KOPT-K1 (cell line): ENCODE data around the gene SLC22A15.

Source experiments
- H3K27ac ChIP-seq: fragments of 200-600 bp; sonication (generic); 2 replicates; pipeline ENCODE4 v1.5.1; 2016; ENCODE audit warnings: antibody characterized with exemption, mild to moderate bottlenecking, low read depth, low read length; ENCODE audit not compliant: poor library complexity, severe bottlenecking
- H3K36me3 ChIP-seq: fragments of 200-600 bp; sonication (generic); 2 replicates; pipeline ENCODE4 v1.5.1; 2017; ENCODE audit warnings: antibody characterized with exemption, mild to moderate bottlenecking, low read length, moderate library complexity; ENCODE audit not compliant: insufficient read depth
- H3K9me3 ChIP-seq: fragments of 200-600 bp; sonication (generic); 2 replicates; pipeline ENCODE4 v1.5.1; 2017; ENCODE audit warnings: antibody characterized with exemption, low read length, mild to moderate bottlenecking; ENCODE audit not compliant: insufficient read depth, poor library complexity, severe bottlenecking

SLC22A15 gene

GRCh38 chr1:116096013-116096618, 119.8 kb downstream of the SLC22A15 start:
- peaks cover 5% of the 10 kb centered on the region for H3K9me3 ChIP-seq
- no peak overlapping the region for H3K27ac ChIP-seq
- H3K36me3 ChIP-seq: no peaks in the 10 kb centered on the region

DNA sequence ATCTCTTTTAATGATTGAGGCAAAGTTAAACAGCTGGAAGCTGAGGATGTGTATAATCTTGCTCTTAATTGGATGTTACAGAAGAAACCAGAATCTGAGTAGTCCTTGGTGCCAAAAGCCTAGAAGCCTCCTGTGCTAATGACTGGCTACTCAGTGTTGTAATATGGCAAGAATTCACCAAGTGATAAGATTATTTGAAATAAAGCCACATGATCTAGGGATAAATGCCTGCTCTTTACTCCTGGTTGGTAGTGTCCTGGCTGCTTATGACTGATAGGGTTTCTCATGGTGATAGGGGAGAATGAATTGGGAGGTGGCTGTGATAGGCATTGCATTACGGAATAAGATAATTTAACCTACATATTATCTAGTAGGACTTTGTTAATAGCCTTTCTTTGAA, 121.3 kb downstream of the SLC22A15 start:
- Histone ChIP-seq H3K27ac (no peak overlapping the region), H3K36me3 (no peaks in the 10 kb centered on the region), H3K9me3 (peaks cover 5% of the 10 kb centered on the region)

- Histone ChIP-seq H3K36me3 (no peaks in the 10 kb centered on the region), H3K27ac (no peak overlapping the region), H3K9me3 (peaks cover 5% of the 10 kb centered on the region)
Measured at GRCh38 chr1:116099379-116099778, 123.1 kb downstream of the SLC22A15 start.

- Histone ChIP-seq H3K9me3 (peaks cover 5% of the 10 kb centered on the region), H3K27ac (no peak overlapping the region), H3K36me3 (no peaks in the 10 kb centered on the region)
Measured at GRCh38 chr1:116099919-116100318, 123.6 kb downstream of the SLC22A15 start.

DNA sequence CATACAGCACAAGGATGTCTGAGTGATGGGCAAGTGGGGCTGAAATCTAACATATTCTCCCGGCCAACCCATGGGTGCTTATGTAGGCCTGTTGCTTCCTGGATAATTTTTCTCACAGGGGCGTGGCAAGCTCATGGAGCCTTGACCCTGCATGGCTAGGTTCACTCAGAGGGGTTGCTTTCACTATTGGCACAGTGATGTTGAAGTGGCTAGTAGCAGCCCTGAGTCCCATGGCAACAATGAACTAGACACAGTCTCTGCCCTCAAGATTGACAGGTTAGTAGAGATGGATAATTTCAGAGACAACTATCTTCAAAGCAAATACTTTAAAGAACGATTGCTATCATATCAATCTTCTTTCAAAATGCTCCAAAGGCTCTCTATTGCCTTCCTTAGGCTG, 128.4 kb downstream of the SLC22A15 start:
- H3K27ac ChIP-seq: no peak overlapping the region
- no peaks in the 10 kb centered on the region for H3K9me3 ChIP-seq
- H3K36me3 ChIP-seq: no peaks in the 10 kb centered on the region

DNA sequence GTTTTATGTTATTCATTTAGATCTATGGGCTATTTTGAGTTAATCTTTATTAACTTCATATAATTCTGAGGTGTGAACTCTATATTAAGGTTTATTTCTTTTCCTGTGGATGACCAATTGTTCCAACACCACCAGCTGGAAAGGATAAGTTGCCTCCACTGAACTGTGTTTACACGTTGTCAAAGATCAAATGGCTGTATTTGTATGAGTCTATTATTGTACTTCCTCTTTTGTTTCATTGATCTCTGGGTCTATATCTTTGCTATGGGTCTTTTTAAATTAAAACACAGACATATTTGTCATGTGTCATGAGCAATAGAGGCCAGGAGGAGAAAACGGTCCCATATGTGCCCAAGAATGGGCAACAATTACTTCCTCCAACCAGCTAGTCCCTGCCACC, 129.7 kb downstream of the SLC22A15 start:
- H3K36me3 ChIP-seq: no peaks in the 10 kb centered on the region
- H3K9me3 ChIP-seq: no peaks in the 10 kb centered on the region
- H3K27ac ChIP-seq: no peak overlapping the region

GRCh38 chr1:116106646-116107045, 130.3 kb downstream of the SLC22A15 start:
- H3K36me3 ChIP-seq: no peaks in the 10 kb centered on the region
- H3K27ac ChIP-seq: no peak overlapping the region
- no peaks in the 10 kb centered on the region for H3K9me3 ChIP-seq

DNA sequence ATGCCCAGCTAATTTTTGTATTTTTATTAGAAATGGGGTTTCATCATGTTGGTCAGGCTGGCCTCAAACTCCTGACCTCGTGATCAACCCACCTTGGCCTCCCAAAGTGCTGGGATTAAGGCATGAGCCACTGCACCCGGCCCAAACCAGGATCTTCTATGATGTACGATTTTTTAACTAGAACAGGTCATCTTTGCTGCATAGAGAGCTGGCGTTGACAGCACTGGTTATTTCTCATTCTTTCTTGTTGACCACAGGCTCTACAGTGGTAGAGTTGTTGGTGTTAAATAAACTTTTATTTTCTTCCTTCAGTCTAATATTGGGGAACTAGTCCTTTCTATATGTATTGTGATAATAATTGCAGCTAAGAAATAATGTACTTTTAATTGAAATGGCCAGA, 131.1 kb downstream of the SLC22A15 start:
- Histone ChIP-seq H3K27ac (no peak overlapping the region), H3K36me3 (no peaks in the 10 kb centered on the region), H3K9me3 (no peaks in the 10 kb centered on the region)

- H3K36me3 ChIP-seq: no peaks in the 10 kb centered on the region
- H3K9me3 ChIP-seq: no peaks in the 10 kb centered on the region
- H3K27ac ChIP-seq: no peak within 1 kb of the TSS
Measured at GRCh38 chr1:116110567-116111523, 134.5 kb downstream of the SLC22A15 start, which contains the start of gene MAB21L3. Gene MAB21L3 (plus strand): TSS chr1:116111399. CDS start chr1:116112616, 1,217 bp downstream.

- no peak overlapping the region for H3K27ac ChIP-seq
- H3K36me3 ChIP-seq: no peaks in the 10 kb centered on the region
- H3K9me3 ChIP-seq: no peaks in the 10 kb centered on the region
Measured at GRCh38 chr1:116111524-116112021, 135.3 kb downstream of the SLC22A15 start.

- no peaks in the 10 kb centered on the region for H3K9me3 ChIP-seq
- H3K27ac ChIP-seq: no peak overlapping the region
- no peaks in the 10 kb centered on the region for H3K36me3 ChIP-seq
Measured at GRCh38 chr1:116112388-116113140, 136.3 kb downstream of the SLC22A15 start.

DNA sequence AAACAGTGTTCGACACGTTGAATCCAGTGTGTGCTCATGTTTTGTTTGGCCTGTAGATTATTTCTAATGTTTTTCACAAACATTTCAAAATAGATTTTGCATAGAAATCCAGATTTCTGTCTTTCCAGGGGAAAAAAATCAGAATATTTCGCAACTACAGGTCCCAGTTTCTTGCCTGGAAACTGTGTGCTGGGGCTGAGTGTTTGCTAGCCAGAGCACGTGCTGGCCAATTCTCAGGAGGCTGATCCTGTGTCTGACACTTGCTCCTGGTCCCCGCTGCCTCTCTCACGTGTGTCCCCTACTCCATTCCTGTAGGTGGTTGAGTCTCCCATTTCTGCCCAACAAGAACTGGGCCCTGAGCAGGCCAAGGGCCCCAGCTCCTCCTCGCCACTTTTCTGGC, 137.3 kb downstream of the SLC22A15 start:
- H3K27ac ChIP-seq: no peak overlapping the region
- no peaks in the 10 kb centered on the region for H3K36me3 ChIP-seq
- no peaks in the 10 kb centered on the region for H3K9me3 ChIP-seq

DNA sequence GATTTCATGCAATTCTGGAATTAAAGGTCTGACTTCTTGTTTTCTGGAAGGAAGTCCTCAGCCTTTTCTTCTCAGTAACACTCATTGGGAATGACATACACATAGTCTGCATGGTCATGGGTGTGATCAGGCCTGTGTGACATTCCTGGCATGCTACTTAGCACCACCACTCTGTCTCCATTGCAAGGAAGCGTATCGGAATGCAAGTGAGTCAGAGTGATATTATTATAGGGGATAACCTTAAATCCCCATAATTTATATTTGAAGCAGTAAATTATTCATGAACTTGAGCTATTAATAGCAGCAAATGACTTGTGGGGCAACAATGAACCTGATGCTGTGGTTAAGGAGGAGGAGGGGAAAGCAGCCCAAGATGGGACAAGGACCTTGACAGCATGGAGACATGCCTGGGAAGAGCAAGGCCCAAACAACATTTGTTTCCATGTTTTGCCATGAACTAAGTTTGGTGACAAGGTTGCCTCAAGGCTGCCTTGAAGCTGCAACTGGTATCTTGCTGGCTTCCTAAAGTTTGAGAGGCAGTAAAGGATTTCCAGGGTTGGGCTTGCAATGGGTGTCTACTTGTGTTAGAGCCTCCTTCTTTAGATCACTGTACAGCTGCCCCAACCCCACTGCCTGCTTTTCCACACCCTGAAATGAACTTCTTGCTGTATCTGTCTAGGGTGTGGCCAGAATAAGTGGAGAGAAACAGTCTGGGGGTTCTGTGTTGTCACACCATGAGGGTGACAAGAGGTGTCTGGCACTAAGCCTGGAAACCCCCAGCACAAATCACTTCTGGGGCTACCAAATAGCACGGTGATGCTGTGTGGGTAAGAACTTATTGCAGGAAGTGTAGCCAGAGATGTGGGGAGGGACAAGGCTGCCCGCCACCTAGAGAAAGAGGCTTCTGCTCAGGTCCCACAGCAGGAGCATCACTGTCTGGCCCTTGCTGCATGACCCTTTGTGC, 139.4 kb downstream of the SLC22A15 start:
- Histone ChIP-seq H3K27ac (no peak overlapping the region), H3K36me3 (no peaks in the 10 kb centered on the region), H3K9me3 (no peaks in the 10 kb centered on the region)

GRCh38 chr1:116118471-116118870, 142.2 kb downstream of the SLC22A15 start:
- H3K27ac ChIP-seq: no peak overlapping the region
- H3K36me3 ChIP-seq: no peaks in the 10 kb centered on the region
- H3K9me3 ChIP-seq: no peaks in the 10 kb centered on the region
